NCI-H2171 (cell line): ENCODE results near the gene ZBTB42.
"Not testable (repeated sequence)": the region's sequence is repeated elsewhere in the genome, so short reads cannot be mapped to it uniquely, and the experiment has no call there.

ENCODE experiments used
- DNase-seq: peaks from one replicate; lab custom pipeline; 2025; lab: John Stamatoyannopoulos, UW

The ZBTB42 gene

GRCh38 chr14:104810316-104810715 lies 9.4 kb downstream of the ZBTB42 start:
- no peak for DNase-seq

- DNase-seq, result no peak
Observed at GRCh38 chr14:104813286-104813685, 12.4 kb downstream of the ZBTB42 start.

- DNase-seq, result not testable (repeated sequence)
Observed at GRCh38 chr14:104814701-104815100, 13.8 kb downstream of the ZBTB42 start.

- no peak for DNase-seq
Observed at GRCh38 chr14:104816616-104816884, 15.6 kb downstream of the ZBTB42 start.

- DNase-seq, result no peak
Observed at GRCh38 chr14:104817930-104818713, 17.2 kb downstream of the ZBTB42 start.

- DNase-seq, result no peak
Observed at GRCh38 chr14:104818714-104819161, 17.8 kb downstream of the ZBTB42 start.

- no peak for DNase-seq
Observed at GRCh38 chr14:104819361-104819781, 18.5 kb downstream of the ZBTB42 start.

GRCh38 chr14:104820669-104821228 lies 19.8 kb downstream of the ZBTB42 start:
- no peak for DNase-seq

GRCh38 chr14:104821229-104821945 lies 20.5 kb downstream of the ZBTB42 start:
- no peak for DNase-seq

GRCh38 chr14:104821971-104822608 lies 21.2 kb downstream of the ZBTB42 start:
- no peak for DNase-seq

- DNase-seq, result no peak
Observed at GRCh38 chr14:104822821-104823615, 22.1 kb downstream of the ZBTB42 start.

GRCh38 chr14:104824353-104824997 lies 23.6 kb downstream of the ZBTB42 start:
- no peak for DNase-seq

GRCh38 chr14:104826189-104826860 lies 25.4 kb downstream of the ZBTB42 start:
- peak; percentile 73 for DNase-seq

GRCh38 chr14:104826861-104827176 lies 25.9 kb downstream of the ZBTB42 start:
- no peak for DNase-seq

GRCh38 chr14:104827177-104828055 lies 26.5 kb downstream of the ZBTB42 start:
- peak; percentile 30 for DNase-seq

- no peak for DNase-seq
Observed at GRCh38 chr14:104830781-104831180, 29.9 kb downstream of the ZBTB42 start.

- not testable (repeated sequence) for DNase-seq
Observed at GRCh38 chr14:104836171-104836935, 35.5 kb downstream of the ZBTB42 start.

GRCh38 chr14:104841730-104842129 lies 40.8 kb downstream of the ZBTB42 start:
- no peak for DNase-seq

- DNase-seq, result no peak
Observed at GRCh38 chr14:104843006-104843405, 42.1 kb downstream of the ZBTB42 start.
